ENCODE data around the gene GRPEL1.

DNA sequence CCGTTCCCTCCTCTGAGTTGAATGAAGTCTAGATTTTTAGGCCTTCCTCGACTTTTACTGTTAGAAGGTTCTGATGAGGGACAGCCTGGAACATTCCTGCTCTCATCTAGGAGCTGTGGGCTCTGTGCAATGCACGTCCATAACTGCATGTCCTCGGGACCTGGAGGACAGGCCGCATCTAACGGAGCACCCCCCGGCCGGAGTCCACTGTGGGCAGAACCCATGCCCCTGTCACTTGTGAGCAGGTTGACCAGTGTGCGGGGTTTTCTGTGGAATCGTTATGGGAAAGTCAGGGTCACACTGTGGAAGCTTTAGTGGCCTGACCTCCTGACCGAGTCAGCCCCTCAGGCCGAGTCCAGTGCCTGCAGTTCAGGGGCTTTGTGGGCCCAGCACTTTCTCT lies 44.0 kb downstream of the GRPEL1 start:
- TF ChIP-seq POLR2A (IDR thresholded peaks at IDR 0.05; ENCODE audit: low read depth) (no peak), POLR2AphosphoS5 (IDR thresholded peaks at IDR 0.05) (no peak)
- TF ChIP-seq, protein P1, sequence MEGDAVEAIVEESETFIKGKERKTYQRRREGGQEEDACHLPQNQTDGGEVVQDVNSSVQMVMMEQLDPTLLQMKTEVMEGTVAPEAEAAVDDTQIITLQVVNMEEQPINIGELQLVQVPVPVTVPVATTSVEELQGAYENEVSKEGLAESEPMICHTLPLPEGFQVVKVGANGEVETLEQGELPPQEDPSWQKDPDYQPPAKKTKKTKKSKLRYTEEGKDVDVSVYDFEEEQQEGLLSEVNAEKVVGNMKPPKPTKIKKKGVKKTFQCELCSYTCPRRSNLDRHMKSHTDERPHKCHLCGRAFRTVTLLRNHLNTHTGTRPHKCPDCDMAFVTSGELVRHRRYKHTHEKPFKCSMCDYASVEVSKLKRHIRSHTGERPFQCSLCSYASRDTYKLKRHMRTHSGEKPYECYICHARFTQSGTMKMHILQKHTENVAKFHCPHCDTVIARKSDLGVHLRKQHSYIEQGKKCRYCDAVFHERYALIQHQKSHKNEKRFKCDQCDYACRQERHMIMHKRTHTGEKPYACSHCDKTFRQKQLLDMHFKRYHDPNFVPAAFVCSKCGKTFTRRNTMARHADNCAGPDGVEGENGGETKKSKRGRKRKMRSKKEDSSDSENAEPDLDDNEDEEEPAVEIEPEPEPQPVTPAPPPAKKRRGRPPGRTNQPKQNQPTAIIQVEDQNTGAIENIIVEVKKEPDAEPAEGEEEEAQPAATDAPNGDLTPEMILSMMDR (IDR thresholded peaks at IDR 0.05): no peak
